ENCODE results near the gene CLCN7. TPM values are rescaled to one million over a fixed set of nuclear protein-coding genes. Genes with fewer than 3 reads are reported as not detected.
A peak's percentile ranks its signal among the peaks of the same experiment; 100 is the strongest.
"Not testable (repeated sequence)": the region's sequence is repeated elsewhere in the genome, so short reads cannot be mapped to it uniquely, and the experiment has no call there.

CLCN7 gene
- total RNA-seq, 1 donor from 2014 or later: 45.3 TPM

- H3K36me3 ChIP-seq: no peaks in the 10 kb centered on the region
- intact Hi-C loops (cut with micrococcal nuclease): no loop called here
- no peak for DNase-seq
Measured at GRCh38 chr16:1481906-1482835, 7.3 kb upstream of the CLCN7 start.

GRCh38 chr16:1478937-1479336, 4.1 kb upstream of the CLCN7 start:
- H3K27ac ChIP-seq (replicated peaks); DNase-seq; H3K9me3 ChIP-seq (replicated peaks); H3K27me3 ChIP-seq (ENCODE audit: low read depth); intact Hi-C loops (cut with micrococcal nuclease); H3K4me3 ChIP-seq; H3K36me3 ChIP-seq: not testable (repeated sequence)
- H3K4me1 ChIP-seq: peaks cover 20% of the 10 kb centered on the region

More at GRCh38 chr16:1481906-1482835, 7.3 kb upstream of the CLCN7 start:
- no peaks in the 10 kb centered on the region for H3K4me1 ChIP-seq
- no peak overlapping the region for H3K27ac ChIP-seq (replicated peaks)
- H3K27me3 ChIP-seq (ENCODE audit: low read depth): no peaks in the 10 kb centered on the region
- no peak overlapping the region for H3K4me3 ChIP-seq
- H3K9me3 ChIP-seq (replicated peaks): no peaks in the 10 kb centered on the region
- TF ChIP-seq CTCF (IDR thresholded peaks at IDR 0.05; ENCODE audit: borderline replicate concordance): no peak

GRCh38 chr16:1477033-1477432, 2.2 kb upstream of the CLCN7 start:
- peaks cover 34% of the 10 kb centered on the region for H3K4me1 ChIP-seq
- DNase-seq: no peak
- intact Hi-C loops (cut with micrococcal nuclease): no loop called here
- no peak for TF ChIP-seq CTCF (IDR thresholded peaks at IDR 0.05; ENCODE audit: borderline replicate concordance)
- no peak overlapping the region for H3K27ac ChIP-seq (replicated peaks)
- H3K4me3 ChIP-seq: no peak overlapping the region
- no peaks in the 10 kb centered on the region for H3K36me3 ChIP-seq
- no peaks in the 10 kb centered on the region for H3K9me3 ChIP-seq (replicated peaks)
- no peaks in the 10 kb centered on the region for H3K27me3 ChIP-seq (ENCODE audit: low read depth)

- intact Hi-C loops (cut with micrococcal nuclease): no loop called here
- Histone ChIP-seq H3K36me3 (no peaks in the 10 kb centered on the region), H3K27ac (replicated peaks) (peak overlapping the region; percentile 97), H3K9me3 (replicated peaks) (no peaks in the 10 kb centered on the region), H3K4me3 (peak overlapping the region; percentile 99), H3K27me3 (ENCODE audit: low read depth) (no peaks in the 10 kb centered on the region), H3K4me1 (peaks cover 47% of the 10 kb centered on the region)
- DNase-seq: no peak
- no peak for TF ChIP-seq CTCF (IDR thresholded peaks at IDR 0.05; ENCODE audit: borderline replicate concordance)
Measured at GRCh38 chr16:1475552-1476114, 805 bp upstream of the CLCN7 start.

GRCh38 chr16:1474082-1474795, 589 bp downstream of the CLCN7 start:
- no peaks in the 10 kb centered on the region for H3K9me3 ChIP-seq (replicated peaks)
- no peaks in the 10 kb centered on the region for H3K27me3 ChIP-seq (ENCODE audit: low read depth)
- H3K4me1 ChIP-seq: peaks cover 56% of the 10 kb centered on the region
- intact Hi-C loops (cut with micrococcal nuclease): no loop called here
- peak overlapping the region; percentile 99 for H3K4me3 ChIP-seq
- no peaks in the 10 kb centered on the region for H3K36me3 ChIP-seq
- no peak for TF ChIP-seq CTCF (IDR thresholded peaks at IDR 0.05; ENCODE audit: borderline replicate concordance)
- peak overlapping the region; percentile 97 for H3K27ac ChIP-seq (replicated peaks)
- no peak for DNase-seq
